Upper lobe of left lung (tissue), 4 donors: ENCODE results near the gene CCDC138.

Experiments
- CTCF ChIP-seq, 6 experiments: fragments of 450-650 bp in 4 of 6; fragments of 200-600 bp in 2 of 6; sonication (generic) in 2 of 6; IDR thresholded peaks; one replicate each; pipeline ENCODE4 v1.5.1; 2016 to 2019; ENCODE audit warnings: antibody characterized with exemption in 6 of 6
- POLR2A ChIP-seq, 4 donors: fragments of 450-650 bp; IDR thresholded peaks; one replicate each; pipeline ENCODE4 v1.5.1; 2016 to 2017; ENCODE audit warnings: antibody characterized with exemption in 4 of 4, mild to moderate bottlenecking in 2 of 4
- POLR2AphosphoS5 ChIP-seq, 2 donors: sonication (generic); formaldehyde crosslinking; IDR thresholded peaks; one replicate each; pipeline ENCODE4 v1.5.1; 2017; ENCODE audit warnings: antibody characterized with exemption in 2 of 2

- no peak for TF ChIP-seq CTCF (IDR thresholded peaks at IDR 0.05)
- TF ChIP-seq POLR2A (IDR thresholded peaks at IDR 0.05) = no peak
- no peak for TF ChIP-seq POLR2AphosphoS5 (IDR thresholded peaks at IDR 0.05)
These were observed 111.9 kb downstream of the CCDC138 start for GRCh38 chr2:108898315-108899082.
